ENCODE data around the gene SHROOM1.

GRCh38 chr5:132828846-132829494 lies 1.5 kb downstream of the SHROOM1 start:
- TF ChIP-seq POLR2A (IDR thresholded peaks at IDR 0.05; ENCODE audit: low read depth, low read length) (no peak), POLR2AphosphoS5 (IDR thresholded peaks at IDR 0.05; ENCODE audit: low read depth, low read length) (no peak)
